DMS153 (cell line): ENCODE results near the gene SIMC1.

Experiments
- DNase-seq: peaks from one replicate; lab custom pipeline; 2025; lab: John Stamatoyannopoulos, UW

The SIMC1 gene

GRCh38 chr5:176389135-176390123 is 151.2 kb downstream of the SIMC1 start:
- DNase-seq, result no peak

GRCh38 chr5:176391479-176391878 is 153.3 kb downstream of the SIMC1 start:
- no peak for DNase-seq

DNA sequence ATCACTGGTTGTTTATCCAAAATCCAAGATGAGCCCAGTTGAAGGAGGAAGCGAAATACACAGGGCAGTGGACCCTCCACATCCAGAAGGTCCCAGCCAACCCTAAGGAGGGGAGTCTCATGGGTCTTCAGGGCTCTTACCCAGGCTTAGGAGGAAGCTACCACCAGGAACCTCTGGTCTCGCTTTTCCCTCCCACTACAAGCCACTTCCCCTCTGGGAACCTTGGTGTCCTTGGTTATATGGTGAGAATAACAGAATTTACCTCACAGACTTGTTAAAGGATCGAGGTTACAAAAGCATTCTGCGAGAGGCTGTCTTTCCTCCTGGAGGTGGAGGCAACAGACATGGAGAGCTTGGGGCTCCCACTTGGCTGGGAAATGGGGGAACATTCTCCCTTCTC is 153.8 kb downstream of the SIMC1 start:
- no peak for DNase-seq

DNA sequence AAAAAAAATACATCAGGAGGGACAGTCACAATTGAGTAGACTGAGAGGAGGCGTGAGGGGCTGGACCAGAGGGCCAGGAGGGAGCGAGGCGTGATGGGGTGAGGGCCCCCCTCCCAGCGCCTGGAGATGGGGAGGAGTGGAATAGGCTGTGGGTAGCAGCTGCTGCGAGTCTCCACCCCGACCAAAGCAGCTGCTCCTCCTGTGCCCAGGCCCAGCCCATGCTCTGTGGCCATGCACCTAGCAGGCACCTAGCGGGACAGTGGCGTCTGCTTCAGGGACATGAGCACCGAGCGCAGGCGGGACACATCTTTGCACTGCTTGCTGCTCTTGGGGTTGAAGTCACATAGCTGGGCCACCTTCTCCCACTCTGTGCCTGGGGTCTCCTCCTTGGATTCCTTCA is 154.3 kb downstream of the SIMC1 start:
- DNase-seq, result no peak

DNA sequence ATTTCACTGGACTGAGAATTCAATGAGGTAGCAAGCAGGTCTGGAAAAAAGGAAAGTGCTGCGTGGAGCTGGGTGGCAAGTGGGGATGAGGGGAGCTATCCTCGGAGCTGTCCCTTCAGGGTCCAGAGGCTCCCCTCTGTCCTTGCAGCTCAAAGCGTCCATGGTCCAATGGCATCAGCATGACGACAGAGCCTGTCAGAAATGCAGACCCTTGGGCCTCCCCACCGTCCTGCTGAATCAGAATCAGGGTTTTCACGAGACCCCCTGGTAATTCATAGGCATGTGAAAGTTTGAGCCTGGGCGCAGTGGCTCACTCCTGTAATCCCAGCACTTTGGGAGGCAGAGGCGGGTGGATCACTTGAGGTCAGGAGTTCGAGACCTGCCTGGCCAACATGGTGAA is 155.9 kb downstream of the SIMC1 start:
- DNase-seq, result no peak

DNA sequence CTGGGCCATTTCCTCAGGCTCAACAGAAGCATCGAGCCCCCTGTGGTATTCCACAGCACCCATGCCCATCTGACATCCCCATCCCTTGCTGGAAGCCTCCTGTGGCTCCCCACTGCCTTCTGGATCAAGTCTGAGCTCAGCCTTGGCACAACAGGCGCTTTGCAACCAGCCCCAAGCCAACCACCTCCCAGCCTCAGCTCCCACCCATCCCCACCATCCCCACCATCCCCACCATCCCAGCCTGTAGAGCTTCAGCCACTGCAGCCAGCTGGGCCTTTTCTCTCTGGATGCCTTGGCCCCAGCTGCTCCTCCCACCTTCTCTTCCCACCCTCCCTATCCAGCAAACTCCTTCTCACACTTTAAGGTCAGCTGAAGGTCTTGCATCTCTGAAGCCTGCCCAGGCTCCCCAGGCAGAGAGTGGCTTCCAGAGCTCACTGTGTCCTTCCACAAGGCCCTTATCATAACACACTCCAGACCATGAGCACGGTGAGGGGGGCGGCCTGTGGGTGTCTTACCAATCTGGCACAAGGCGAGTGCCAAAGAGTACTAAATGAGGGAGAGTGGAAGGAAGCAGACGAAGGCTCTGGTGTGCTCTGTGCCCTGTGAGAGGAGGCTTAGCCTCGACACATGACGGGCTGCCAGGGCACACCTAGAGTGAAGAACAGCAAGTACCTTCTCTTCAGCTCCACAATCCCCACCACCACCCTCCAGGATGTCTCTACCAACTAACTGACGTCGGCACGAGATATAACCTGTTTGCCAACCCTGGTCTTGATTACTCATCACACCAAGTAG is 156.9 kb downstream of the SIMC1 start:
- no peak for DNase-seq
